ENCODE measurements around the gene LARGE1.

LARGE1 gene

DNA sequence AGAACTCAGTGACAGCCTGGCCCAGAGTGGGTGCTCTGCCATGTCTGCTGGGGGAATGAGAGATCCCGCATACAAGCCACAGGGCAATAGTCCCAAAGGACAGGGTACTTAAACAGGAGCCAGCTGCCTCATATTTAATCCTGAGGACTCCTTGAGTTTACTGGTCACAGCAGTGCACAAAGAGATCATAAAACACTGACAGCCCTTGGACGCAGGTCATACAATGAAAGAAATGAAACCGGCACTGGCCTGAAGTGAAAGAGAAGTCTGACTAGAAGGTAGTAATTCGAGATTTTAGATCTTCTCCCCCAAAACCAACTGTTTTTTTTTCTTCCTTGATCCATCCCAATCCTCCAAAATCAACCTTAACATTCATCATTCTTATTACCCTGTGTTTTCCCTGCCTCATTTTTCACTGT, 562.3 kb downstream of the LARGE1 start:
- DNase-seq (ENCODE audit: low read depth) = no peak

GRCh38 chr22:33354928-33355327, 565.3 kb downstream of the LARGE1 start:
- no peak for DNase-seq (ENCODE audit: low read depth)

DNA sequence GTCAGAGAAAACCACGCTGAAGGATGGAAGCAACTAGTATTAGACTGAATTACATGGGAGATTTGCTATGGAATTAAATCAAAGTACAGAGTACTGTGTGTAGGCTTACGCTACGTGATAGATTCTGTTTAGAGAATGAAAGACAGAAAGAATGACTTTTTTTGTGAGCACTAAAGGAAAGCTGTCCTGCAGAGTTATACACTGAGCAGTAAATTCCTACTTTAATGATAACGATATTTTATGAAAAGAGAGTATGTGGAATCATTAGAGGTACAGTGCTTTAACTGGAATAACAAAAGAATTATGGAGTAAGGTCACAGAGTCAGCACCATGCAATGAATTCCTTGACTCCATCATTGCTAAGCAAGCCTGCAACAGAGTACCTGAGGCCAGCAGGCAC, 566.8 kb downstream of the LARGE1 start:
- DNase-seq (ENCODE audit: low read depth) = no peak

DNA sequence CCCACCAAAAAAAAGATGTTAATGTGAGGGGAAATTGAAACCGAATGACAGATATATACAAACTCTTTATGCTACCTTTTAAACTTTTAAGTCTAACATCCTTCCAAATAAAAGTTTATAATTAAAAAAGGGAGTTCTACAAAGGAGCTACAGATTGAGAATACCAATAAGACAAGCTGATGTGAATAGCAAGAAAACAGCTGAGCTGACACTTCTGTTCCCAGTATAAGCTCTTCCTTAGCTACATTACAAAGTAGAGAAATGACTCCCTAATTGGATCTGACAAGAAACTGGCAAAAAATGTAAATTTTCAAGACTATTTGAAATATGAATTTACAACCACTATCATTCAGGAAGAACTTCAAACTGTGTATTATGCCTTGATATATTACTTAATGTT, 567.5 kb downstream of the LARGE1 start:
- no peak for DNase-seq (ENCODE audit: low read depth)

GRCh38 chr22:33350961-33351360, 569.3 kb downstream of the LARGE1 start:
- no peak for DNase-seq (ENCODE audit: low read depth)

- no peak for DNase-seq (ENCODE audit: low read depth)
Measured at GRCh38 chr22:33350491-33350890, 569.8 kb downstream of the LARGE1 start.

DNA sequence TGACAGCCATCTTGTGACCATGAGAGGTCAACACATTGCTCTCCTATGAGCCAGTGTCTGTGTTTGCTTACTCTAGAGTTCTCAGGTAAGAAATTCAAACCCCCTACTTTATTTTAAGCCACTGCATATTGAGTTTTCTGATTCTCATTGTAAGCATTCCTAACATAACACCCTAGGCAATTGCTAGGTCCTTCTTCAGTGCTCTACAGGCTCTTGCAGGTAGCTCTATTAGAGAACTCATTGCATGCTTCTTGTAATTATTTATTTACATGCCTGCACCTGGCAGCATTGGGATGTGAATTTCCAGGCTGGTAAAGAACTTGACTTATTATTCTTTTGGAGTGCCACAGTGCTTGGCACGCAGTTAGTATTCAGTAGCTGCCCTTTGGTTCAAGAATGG, 573.3 kb downstream of the LARGE1 start:
- no peak for DNase-seq (ENCODE audit: low read depth)

GRCh38 chr22:33341611-33342010, 578.7 kb downstream of the LARGE1 start:
- DNase-seq (ENCODE audit: low read depth) = no peak

DNA sequence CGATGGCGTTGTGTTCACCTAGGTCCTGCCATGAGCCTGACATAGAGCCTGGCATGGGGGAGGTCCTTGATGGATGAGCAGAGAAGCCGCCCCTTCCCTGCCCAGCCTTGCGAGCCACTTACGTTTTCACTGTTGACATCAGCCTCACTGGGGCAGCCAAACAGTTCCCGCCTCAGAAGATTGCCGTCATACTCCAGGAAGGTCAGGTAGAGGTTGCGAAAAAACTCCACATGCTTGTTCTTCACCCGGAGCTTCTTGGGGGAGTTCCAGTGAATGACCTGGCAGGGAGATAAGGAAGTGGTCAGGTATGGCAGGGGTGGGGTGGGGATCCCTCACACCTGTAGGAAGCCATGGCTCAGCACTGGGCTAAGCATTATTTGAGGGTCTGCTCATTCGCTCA, 582.8 kb downstream of the LARGE1 start:
- no peak for DNase-seq (ENCODE audit: low read depth)

- no peak for DNase-seq (ENCODE audit: low read depth)
Measured at GRCh38 chr22:33335611-33336279, 584.5 kb downstream of the LARGE1 start.

DNA sequence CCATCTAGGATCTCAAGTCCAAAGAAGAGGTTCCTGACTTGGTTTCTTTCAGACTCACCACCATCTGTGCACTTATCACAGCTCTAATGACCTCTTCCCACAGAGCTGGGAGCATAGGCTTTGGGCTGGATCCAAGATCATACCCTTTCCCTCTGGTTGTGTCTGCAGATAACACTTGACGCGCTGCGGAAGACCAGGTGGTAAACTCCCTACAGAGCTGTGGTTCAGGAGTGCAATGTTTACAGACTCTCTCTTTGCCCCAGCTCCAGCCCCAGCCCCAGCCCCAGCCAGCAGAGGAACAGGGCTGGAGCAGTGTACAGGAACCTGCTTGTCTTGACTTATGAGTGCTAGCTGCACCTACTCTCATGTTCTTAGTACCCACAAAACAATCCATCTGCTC, 587.7 kb downstream of the LARGE1 start:
- no peak for DNase-seq (ENCODE audit: low read depth)

DNA sequence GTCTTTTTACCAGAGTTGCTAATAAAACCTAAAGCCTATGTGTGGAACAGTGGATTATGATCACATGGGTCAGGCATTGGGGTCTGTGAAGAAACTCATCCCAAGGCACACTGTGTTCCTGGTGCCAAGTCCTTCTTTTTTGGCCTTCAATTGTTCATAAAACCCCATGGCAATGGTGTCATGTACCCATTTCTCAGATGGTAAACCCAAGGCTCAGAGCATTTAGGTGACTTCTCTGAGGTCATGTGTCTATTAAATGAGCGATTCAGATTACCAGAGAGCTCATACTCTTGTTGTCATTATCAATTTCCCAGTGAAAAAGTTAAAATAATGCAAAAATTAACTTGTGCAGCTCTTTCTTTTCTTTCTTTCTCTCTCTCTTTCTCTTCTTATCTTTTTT, 589.3 kb downstream of the LARGE1 start:
- DNase-seq (ENCODE audit: low read depth) = no peak

DNA sequence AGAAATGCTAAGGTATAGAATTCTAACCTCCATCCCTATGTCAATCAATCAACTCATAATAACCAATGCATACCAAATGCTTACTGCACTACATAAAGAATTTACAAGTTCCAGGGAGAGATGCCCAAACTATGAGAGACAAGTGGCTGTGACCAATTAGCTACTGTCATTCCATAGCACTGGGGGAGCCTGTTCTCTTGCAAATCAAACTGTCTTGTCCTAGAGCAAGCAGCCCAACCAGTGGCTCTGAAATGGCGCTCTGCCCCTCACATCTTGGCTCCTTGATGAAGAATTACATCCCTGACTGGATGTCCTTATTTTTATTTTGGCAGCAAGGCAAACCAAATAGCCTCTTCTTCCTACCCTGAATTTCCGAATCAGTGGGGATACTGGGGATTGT, 589.7 kb downstream of the LARGE1 start:
- no peak for DNase-seq (ENCODE audit: low read depth)

DNA sequence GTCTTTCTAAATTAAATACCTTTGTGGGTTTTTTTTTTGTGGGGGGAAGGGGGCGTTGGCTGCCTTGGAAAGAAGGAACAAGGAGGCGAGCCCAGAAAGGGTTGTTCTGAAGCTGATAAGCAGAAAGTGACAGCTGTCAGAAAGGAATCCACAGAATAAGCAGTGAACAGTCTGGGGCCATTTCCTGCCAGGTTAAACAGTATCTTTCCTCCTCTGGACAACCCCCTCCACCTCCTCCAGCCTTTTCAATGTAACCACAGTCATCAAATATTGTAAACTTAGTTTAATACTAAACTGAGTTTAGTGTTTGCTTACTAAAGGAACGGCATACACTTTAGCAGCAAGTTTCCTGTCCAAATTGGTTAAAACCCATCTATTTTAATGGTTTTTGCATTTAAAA, 590.9 kb downstream of the LARGE1 start:
- no peak for DNase-seq (ENCODE audit: low read depth)

DNA sequence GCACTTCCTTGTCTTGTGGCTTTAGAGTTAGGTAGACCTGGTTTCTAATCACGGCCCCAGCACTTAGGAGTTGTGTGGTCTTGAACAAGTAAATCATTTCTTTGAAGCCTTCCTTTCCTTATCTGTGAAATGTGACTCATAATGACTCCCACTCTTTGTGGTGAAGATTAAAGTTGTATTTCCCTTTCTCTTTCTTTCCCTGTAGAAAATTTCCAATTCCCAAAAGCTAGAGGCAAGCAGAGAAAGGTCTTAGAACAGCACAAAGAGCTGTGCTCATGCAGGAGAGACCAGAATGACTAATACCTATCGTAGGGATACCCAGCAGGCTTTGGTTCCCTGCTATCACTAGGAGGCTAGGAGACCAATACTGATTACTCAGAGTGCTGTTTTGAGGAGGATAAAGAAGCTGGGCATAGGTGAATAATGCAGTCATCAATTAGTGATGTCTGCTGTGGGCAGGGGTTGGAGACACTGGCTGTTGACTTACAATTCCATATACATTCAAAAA, 591.4 kb downstream of the LARGE1 start:
- DNase-seq (ENCODE audit: low read depth) = no peak

DNA sequence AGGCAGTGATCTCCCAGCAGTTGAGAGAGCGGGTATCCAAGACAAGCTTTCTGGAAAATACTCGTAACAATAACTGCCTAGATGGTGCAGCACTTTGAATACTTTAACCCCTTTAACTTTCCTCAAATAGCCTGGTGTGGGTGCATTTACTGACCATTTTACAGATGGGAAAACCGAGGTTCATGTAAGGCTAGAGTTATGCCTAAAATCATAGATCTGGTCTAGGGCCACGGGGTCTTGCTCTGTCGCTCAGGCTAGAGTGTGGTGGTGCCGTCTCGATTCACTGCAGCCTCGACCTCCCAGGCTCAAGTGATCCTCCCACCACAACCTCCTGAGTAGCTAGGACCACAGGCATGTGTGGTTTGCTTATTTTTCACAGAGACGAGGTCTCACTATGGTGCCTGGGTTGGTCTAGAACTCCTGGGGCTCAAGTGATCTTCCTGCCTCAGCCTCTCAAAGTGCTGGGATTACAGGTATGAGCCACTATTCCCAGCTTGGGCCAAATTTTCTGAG, 592.9 kb downstream of the LARGE1 start:
- no peak for DNase-seq (ENCODE audit: low read depth)

DNA sequence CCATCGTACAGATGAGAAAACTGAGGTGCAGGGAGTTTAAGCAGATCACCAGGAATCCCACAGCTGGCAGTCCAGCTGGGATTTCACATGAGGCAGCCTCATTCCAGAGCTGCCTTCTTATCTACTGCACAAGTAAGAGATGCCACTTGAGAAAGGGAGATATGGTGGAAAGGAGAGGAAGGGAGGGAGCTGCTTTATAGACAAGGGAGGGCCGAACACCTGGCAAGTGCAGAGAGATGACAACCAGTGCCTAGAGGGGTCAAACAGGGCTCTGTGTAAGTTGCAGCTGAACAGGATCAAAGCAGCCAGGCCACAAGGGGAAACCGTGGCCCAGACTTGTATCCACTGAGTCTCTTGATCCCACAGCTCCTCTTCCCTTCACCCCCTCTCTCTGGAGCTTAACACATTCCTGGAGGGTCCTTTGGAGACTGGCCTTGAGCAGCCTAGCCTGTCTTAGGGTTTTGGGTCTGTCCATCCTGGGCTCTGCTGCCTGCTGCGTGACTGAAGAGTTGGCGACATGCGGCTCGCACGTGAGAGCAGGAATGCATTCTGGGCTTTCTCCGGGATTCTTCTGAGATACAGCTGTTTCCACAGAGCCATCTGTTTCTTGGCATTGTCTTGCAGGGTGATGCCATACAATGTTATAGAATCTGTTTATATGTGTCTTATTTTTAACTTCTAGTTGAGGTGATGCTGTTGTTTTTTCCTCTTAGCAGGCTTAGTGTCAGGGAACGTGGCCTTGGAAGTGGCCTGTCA, 593.6 kb downstream of the LARGE1 start:
- DNase-seq (ENCODE audit: low read depth) = no peak

- DNase-seq (ENCODE audit: low read depth) = no peak
Measured at GRCh38 chr22:33325232-33326004, 594.9 kb downstream of the LARGE1 start.

GRCh38 chr22:33324228-33324627, 596.0 kb downstream of the LARGE1 start:
- no peak for DNase-seq (ENCODE audit: low read depth)

- no peak for DNase-seq (ENCODE audit: low read depth)
Measured at GRCh38 chr22:33321466-33321865, 598.8 kb downstream of the LARGE1 start.

DNA sequence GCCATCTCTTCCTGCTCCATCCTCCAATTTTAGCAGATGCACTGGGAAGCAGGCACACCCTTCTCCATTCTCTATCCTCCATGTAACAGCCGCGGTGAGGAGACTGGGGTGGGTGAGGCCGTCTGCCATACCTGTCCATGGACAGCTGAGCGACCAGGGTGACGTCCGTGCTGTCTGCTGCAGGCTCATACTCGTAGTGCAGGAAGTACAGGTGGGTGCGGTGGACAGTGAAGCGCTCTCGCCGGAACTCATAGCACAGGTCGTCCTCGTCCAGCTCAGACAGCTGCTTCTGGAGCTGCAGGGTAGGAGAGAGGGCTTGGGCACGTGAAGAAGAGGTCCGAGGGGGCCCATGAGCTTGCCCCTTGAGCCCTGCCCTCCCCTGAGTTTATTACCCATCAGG, 604.3 kb downstream of the LARGE1 start:
- DNase-seq (ENCODE audit: low read depth) = no peak

DNA sequence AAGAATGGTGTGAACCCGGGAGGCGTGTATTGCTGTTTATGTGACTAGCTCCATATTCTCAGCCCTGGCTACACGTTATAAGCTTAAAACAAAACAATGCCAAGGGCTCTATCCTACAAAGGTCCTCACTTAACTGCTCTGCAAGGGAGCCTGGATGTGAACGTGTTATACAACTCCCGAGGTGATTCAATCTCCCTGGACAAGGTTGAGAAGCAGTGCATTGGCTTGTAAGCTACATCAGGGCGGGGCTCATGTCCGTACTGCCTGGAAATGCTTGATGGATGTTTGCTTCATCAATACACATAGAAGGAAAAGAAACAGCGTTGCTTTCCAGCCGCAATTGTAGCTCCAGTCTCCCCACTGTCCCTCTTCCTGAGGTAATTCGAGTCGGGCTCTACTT, 605.2 kb downstream of the LARGE1 start:
- DNase-seq (ENCODE audit: low read depth) = no peak

DNA sequence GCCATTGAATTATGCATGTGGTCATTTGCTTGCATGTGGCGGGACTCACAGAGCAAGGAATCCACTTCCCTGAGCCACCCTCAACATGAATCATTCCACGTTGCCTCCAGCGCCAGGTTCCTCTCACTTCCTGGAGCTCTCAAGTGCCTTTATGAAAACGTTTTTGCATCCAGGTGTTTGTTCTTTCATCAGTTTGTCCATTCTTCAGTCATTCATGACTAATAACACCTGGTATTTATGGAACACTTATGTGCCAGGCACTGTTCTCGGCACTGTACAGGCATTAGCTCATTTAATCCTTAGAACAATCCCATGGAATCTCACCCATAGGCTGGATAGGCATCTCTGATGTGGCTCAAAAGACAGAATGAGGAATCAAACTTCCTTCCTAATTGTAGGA, 606.0 kb downstream of the LARGE1 start:
- DNase-seq (ENCODE audit: low read depth) = no peak

All from HS-27A (cell line).